HepG2 (cell line): ENCODE measurements around the gene RRAS2. TPM values are rescaled to one million over a fixed set of nuclear protein-coding genes. Genes with fewer than 3 reads are reported as not detected.

Source experiments
- ATAC-seq: fragments of 200-7000 bp; cut with Tn5 transposase; 3 replicates; pipeline ENCODE4 v1.9.1; 2020; ENCODE audit warnings: mild to moderate bottlenecking, moderate library complexity
- BruUV-seq: library from RNA; stranded (reverse); fragments of 400-500 nt; replicated peaks from 2 replicates; lab custom pipeline; 2021; lab: Mats Ljungman, UMichigan
- CTCF ChIA-PET: fragments of 300-600 bp; formaldehyde crosslinking; extraction: SDS; loops from one replicate; lab custom pipeline; 2021; ENCODE audit warnings: low total read pairs, inconsistent platforms, low intra/inter-chr PET ratio; lab: Yijun Ruan, JAX
- POLR2A ChIA-PET: fragments of 350-600 bp; sonication (Branson Sonifier 250); formaldehyde crosslinking; loops from one replicate; lab custom pipeline; 2020; ENCODE audit warnings: antibody characterized with exemption, inconsistent platforms; lab: Yijun Ruan, JAX
- DNase-seq: peaks from one replicate; pipeline ENCODE4 v3.0.0-alpha.2; 2015; ENCODE audit warnings: low spot score
- FAIRE-seq: peaks from 3 replicates; lab custom pipeline; 2011; peaks lifted over from hg19 to GRCh38; lab: Jason Lieb, UNC
- H2AFZ ChIP-seq: one replicate; pipeline ENCODE4 v1.6.1; 2011; ENCODE audit warnings: low read length, inconsistent platforms
- H3K27ac ChIP-seq: fragments of 300-600 bp; 3 replicates; pipeline ENCODE4 v1.8.0; 2011; ENCODE audit warnings: mixed run types, mild to moderate bottlenecking, mixed read lengths, low read length, inconsistent platforms; ENCODE audit not compliant: insufficient read depth; ENCODE audit errors: extremely low read length
- H3K27me3 ChIP-seq, 2 experiments: fragments of 200-600 bp in 1 of 2; 2 replicates in 1 of 2; 3 replicates in 1 of 2; pipeline versions ENCODE4 v1.6.0 to v1.8.0; 2011; ENCODE audit warnings: low read length in 2 of 2, mild to moderate bottlenecking in 2 of 2, moderate library complexity in 2 of 2, inconsistent platforms in 1 of 2; ENCODE audit not compliant: insufficient read depth in 2 of 2, control insufficient read depth in 1 of 2
- H3K36me3 ChIP-seq, 2 experiments: fragments of 200-600 bp in 1 of 2; replicated peaks in 1 of 2; 2 replicates in 1 of 2; 3 replicates in 1 of 2; pipeline versions ENCODE4 v1.5.1 to v1.8.0; 2011; ENCODE audit warnings: low read length in 2 of 2, inconsistent platforms in 1 of 2; ENCODE audit not compliant: insufficient read depth in 2 of 2, control insufficient read depth in 1 of 2
- H3K4me1 ChIP-seq: 2 replicates; pipeline ENCODE4 v1.5.1; 2012; ENCODE audit warnings: low read length, inconsistent platforms; ENCODE audit not compliant: insufficient read depth
- H3K4me2 ChIP-seq: 2 replicates; pipeline ENCODE4 v1.6.0; 2011; ENCODE audit warnings: low read depth, low read length, inconsistent platforms
- H3K4me3 ChIP-seq, 3 experiments: fragments of 200-600 bp in 1 of 3; sonication (generic), shearing (Covaris generic) in 1 of 3; replicated peaks in 1 of 3; 2 replicates each; pipeline ENCODE4 v1.5.1; 2011 to 2016; ENCODE audit warnings: low read length in 3 of 3, inconsistent platforms in 2 of 3, low read depth in 2 of 3, mild to moderate bottlenecking in 2 of 3, control low read depth in 1 of 3, mixed read lengths in 1 of 3; ENCODE audit not compliant: insufficient read depth in 1 of 3
- H3K79me2 ChIP-seq: one replicate; pipeline ENCODE4 v1.6.1; 2011; ENCODE audit warnings: low read length, inconsistent platforms; ENCODE audit not compliant: insufficient read depth
- H3K9ac ChIP-seq: 2 replicates; pipeline ENCODE4 v1.6.0; 2011; ENCODE audit warnings: mild to moderate bottlenecking, low read depth, low read length, inconsistent platforms; ENCODE audit not compliant: insufficient read depth
- H3K9me3 ChIP-seq: 2 replicates; pipeline ENCODE4 v1.5.1; 2012; ENCODE audit warnings: mild to moderate bottlenecking, low read length
- H4K20me1 ChIP-seq: 2 replicates; pipeline ENCODE4 v1.6.0; 2011; ENCODE audit warnings: inconsistent platforms, mild to moderate bottlenecking, low read length, moderate library complexity; ENCODE audit not compliant: insufficient read depth
- ARHGAP35 ChIP-seq: sonication (generic); formaldehyde crosslinking; IDR thresholded peaks from 2 replicates; pipeline ENCODE4 v1.9.0; 2022; ENCODE audit warnings: mild to moderate bottlenecking, inconsistent platforms, moderate library complexity, missing genetic modification reagents, borderline replicate concordance
- ARNT2 ChIP-seq: sonication (generic); formaldehyde crosslinking; IDR thresholded peaks from 2 replicates; pipeline ENCODE4 v1.8.0; 2022; ENCODE audit warnings: mild to moderate bottlenecking, low read depth, missing genetic modification reagents, moderate library complexity
- ATF5 ChIP-seq: sonication (generic); formaldehyde crosslinking; IDR thresholded peaks from 2 replicates; pipeline ENCODE4 v1.4.0; 2020; ENCODE audit warnings: mild to moderate bottlenecking, low read depth, missing genetic modification reagents
- BORCS8-MEF2B ChIP-seq: sonication (generic); formaldehyde crosslinking; IDR thresholded peaks from 2 replicates; pipeline ENCODE4 v1.8.0; 2022; ENCODE audit warnings: mild to moderate bottlenecking, missing genetic modification reagents
- CEBPB ChIP-seq: IDR thresholded peaks from 2 replicates; pipeline ENCODE4 v1.6.1; 2011; ENCODE audit warnings: low read depth, low read length, improper control_type of control experiment, borderline replicate concordance
- CENPX ChIP-seq: sonication (generic); formaldehyde crosslinking; IDR thresholded peaks from 2 replicates; pipeline ENCODE4 v1.9.0; 2021; ENCODE audit warnings: mild to moderate bottlenecking, missing genetic modification reagents, moderate library complexity
- CHD2 ChIP-seq: IDR thresholded peaks from 2 replicates; pipeline ENCODE4 v1.6.1; 2011; ENCODE audit warnings: low read depth, low read length, improper control_type of control experiment
- EEA1 ChIP-seq: sonication (generic); formaldehyde crosslinking; IDR thresholded peaks from 2 replicates; pipeline ENCODE4 v1.5.1; 2020; ENCODE audit warnings: mild to moderate bottlenecking, missing genetic modification reagents, borderline replicate concordance
- EHMT2 ChIP-seq: fragments of 200-600 bp; sonication (generic); IDR thresholded peaks from 2 replicates; pipeline ENCODE4 v1.7.0; 2017; ENCODE audit warnings: antibody characterized with exemption, low read depth, low read length, borderline replicate concordance
- GATAD1 ChIP-seq: IDR thresholded peaks from 2 replicates; pipeline ENCODE4 v1.6.1; 2016; ENCODE audit warnings: missing genetic modification reagents, missing compliant biosample characterization
- KLF15 ChIP-seq: sonication (generic); formaldehyde crosslinking; IDR thresholded peaks from 2 replicates; pipeline ENCODE4 v1.8.1; 2023; ENCODE audit warnings: borderline replicate concordance, mild to moderate bottlenecking, inconsistent platforms, missing genetic modification reagents, mixed read lengths
- NR2C2 ChIP-seq: sonication (generic); formaldehyde crosslinking; IDR thresholded peaks from 2 replicates; pipeline ENCODE4 v1.4.0; 2020; ENCODE audit warnings: missing genetic modification reagents, mild to moderate bottlenecking, moderate library complexity, borderline replicate concordance
- ZFAT ChIP-seq: sonication (generic); formaldehyde crosslinking; conservative IDR thresholded peaks from 2 replicates; pipeline ENCODE4 v1.8.1; 2023; ENCODE audit warnings: missing genetic modification reagents, inconsistent platforms
- ZNF121 ChIP-seq: sonication (generic); formaldehyde crosslinking; IDR thresholded peaks from 2 replicates; pipeline ENCODE4 v1.5.0; 2020; ENCODE audit warnings: mild to moderate bottlenecking, missing genetic modification reagents
- ZNF333 ChIP-seq: sonication (generic); formaldehyde crosslinking; IDR thresholded peaks from 2 replicates; pipeline ENCODE4 v1.4.0; 2020; ENCODE audit warnings: mild to moderate bottlenecking, missing genetic modification reagents, borderline replicate concordance
- ZXDC ChIP-seq: sonication (generic); formaldehyde crosslinking; IDR thresholded peaks from 2 replicates; pipeline ENCODE4 v1.5.0; 2020; ENCODE audit warnings: mild to moderate bottlenecking, missing genetic modification reagents
- WGBS: methylation state at CpG from one replicate; pipeline ENCODE4 v1.1.6; 2017; ENCODE audit warnings: low lambda C conversion rate; 5-methylcytosine and 5-hydroxymethylcytosine counted together
- in situ Hi-C: cut with HindIII; loops from 2 replicates; pipeline ENCODE4 v1.10.0; 2017; ENCODE audit warnings: low pct_unique_long_range_greater_than_20kb; ENCODE audit not compliant: extremely low pct_ligation_motif_present
- intact Hi-C: fragments of 100-400 bp; cut with micrococcal nuclease; formaldehyde crosslinking; loops from one replicate; pipeline ENCODE4 v1.10.0; 2022; ENCODE audit not compliant: unreplicated experiment
- polyA plus RNA-seq, 8 experiments: library from polyadenylated mRNA; depleted of rRNA in 3 of 8; stranded (reverse) in 7 of 8; unstranded in 1 of 8; fragments of >200 nt; fragmentation: Illumina TruSeq in 4 of 8; extraction: Trizol in 4 of 8; gene quantifications; 2 replicates each; pipeline versions ENCODE4 v1.2.1 to v1.2.3, GENCODE V29; 2011 to 2016; ENCODE audit warnings: low read depth in 4 of 8, missing spikeins in 1 of 8, mixed read lengths in 1 of 8; ENCODE audit not compliant: insufficient read depth in 1 of 8
- total RNA-seq, 5 experiments: library from RNA; depleted of rRNA; stranded (reverse); fragments of >200 nt; fragmentation: Illumina TruSeq; extraction: Trizol; gene quantifications; 2 replicates each; pipeline ENCODE4 v1.2.3, GENCODE V29; 2016; ENCODE audit warnings: low read depth in 1 of 5

RRAS2 gene
- total and polyA plus RNA-seq, 2 of the 13 experiments (the other 11 are each of a cell fraction or from before 2014, with no cell fraction given), result 19.0 to 44.1 TPM

GRCh38 chr11:14317659-14318325 lies 41.2 kb downstream of the RRAS2 start:
- TF ChIP-seq CENPX (CRISPR knock-in tag) (no peak), CHD2 (no peak), BORCS8-MEF2B (CRISPR knock-in tag) (no peak), KLF15 (CRISPR knock-in tag) (no peak), CEBPB (0 out of 2 replicates have a peak, but pooled peaks have one; percentile 6)
- in situ Hi-C loops, result no loop called here
- Histone ChIP-seq H3K27me3 (no peaks in the 10 kb centered on the region; a peak in 1 of 5 replicates), H3K4me2 (no peak overlapping the region), H3K27ac (no peak overlapping the region), H2AFZ (no peak overlapping the region), H3K79me2 (peaks cover 43% of the 10 kb centered on the region), H3K36me3 (no peaks in the 10 kb centered on the region), H4K20me1 (peaks cover 11% of the 10 kb centered on the region), H3K9ac (no peak overlapping the region), H3K4me3 (no peak overlapping the region), H3K9me3 (no peaks in the 10 kb centered on the region), H3K4me1 (peaks cover 15% of the 10 kb centered on the region; the same call in 1 of the 2 replicates)
- FAIRE-seq (no peak), ATAC-seq (peak; percentile 89), DNase-seq (no peak)
- ChIA-PET CTCF (no interaction called here), POLR2A (no interaction called here)
- no TSS peak for BruUV-seq
- WGBS, result 84% methylated on average over 7 of the region's 7 CpGs
- intact Hi-C loops, result no loop called here

GRCh38 chr11:14315130-14315529 lies 43.9 kb downstream of the RRAS2 start:
- Histone ChIP-seq H3K27me3 (no peaks in the 10 kb centered on the region), H3K4me3 (no peak overlapping the region), H3K36me3 (no peaks in the 10 kb centered on the region), H4K20me1 (peaks cover 12% of the 10 kb centered on the region), H3K79me2 (peaks cover 29% of the 10 kb centered on the region), H3K4me1 (peaks cover 15% of the 10 kb centered on the region; the same call in 1 of the 2 replicates), H2AFZ (no peak overlapping the region), H3K27ac (no peak overlapping the region), H3K4me2 (no peak overlapping the region), H3K9ac (no peak overlapping the region), H3K9me3 (no peaks in the 10 kb centered on the region)
- ATAC-seq, result no peak
- in situ Hi-C loops (no loop called here), intact Hi-C loops (no loop called here)
- no TSS peak for BruUV-seq
- CTCF ChIA-PET, result no interaction called here
- WGBS, result 90% methylated on average over 2 of the region's 2 CpGs
- no peak for DNase-seq
- no peak for FAIRE-seq
- POLR2A ChIA-PET, result no interaction called here
- TF ChIP-seq NR2C2 (CRISPR knock-in tag) (no peak), EEA1 (CRISPR knock-in tag) (no peak), EHMT2 (no peak), ARNT2 (CRISPR knock-in tag) (no peak), ARHGAP35 (CRISPR knock-in tag) (no peak), GATAD1 (no peak), ATF5 (CRISPR knock-in tag) (no peak), ZFAT (CRISPR knock-in tag) (no peak), ZNF333 (CRISPR knock-in tag) (no peak), ZXDC (CRISPR knock-in tag) (no peak), ZNF121 (CRISPR knock-in tag) (no peak)
